Measurements from ENCODE around the gene KLF16. TPM values are rescaled to one million over a fixed set of nuclear protein-coding genes. Genes with fewer than 3 reads are reported as not detected.
"Not testable (repeated sequence)": the region's sequence is repeated elsewhere in the genome, so short reads cannot be mapped to it uniquely, and the experiment has no call there.

KLF16 gene
- total RNA-seq, 1 donor from 2014 or later = 13.2 TPM

DNA sequence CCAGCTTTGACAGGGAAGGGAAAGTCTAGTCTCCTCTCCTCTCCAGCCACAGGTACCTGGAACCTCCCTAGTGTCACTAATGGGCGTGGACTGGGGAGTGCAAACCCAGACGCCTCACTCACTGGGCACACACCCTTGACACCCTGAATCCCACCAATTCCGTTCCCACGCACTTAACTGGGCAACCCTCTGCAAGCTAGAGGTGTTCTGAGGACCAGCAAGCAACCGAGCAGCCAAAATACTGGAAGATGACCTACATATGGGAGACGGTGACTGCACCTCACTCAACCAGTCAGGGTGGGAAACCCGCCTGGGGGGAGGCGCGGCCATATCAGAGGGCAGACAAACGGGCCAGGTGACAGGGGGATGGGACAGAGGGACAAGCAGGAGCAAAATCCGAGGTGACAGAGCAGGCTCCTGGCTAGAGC is 20.9 kb upstream of the KLF16 start:
- H3K36me3 Mint-ChIP-seq (ENCODE audit: insufficient read depth) = no peaks in the 10 kb centered on the region
- no peaks in the 10 kb centered on the region for H3K27me3 Mint-ChIP-seq
- DNase-seq (ENCODE audit: low spot score, unreplicated experiment) = no peak
- peak overlapping the region; percentile 93 for H3K4me3 Mint-ChIP-seq (ENCODE audit: low read depth)
- no peaks in the 10 kb centered on the region for H3K9me3 Mint-ChIP-seq (ENCODE audit: low read depth)
- H3K27ac Mint-ChIP-seq = peak overlapping the region; percentile 88
- peaks cover 23% of the 10 kb centered on the region for H3K4me1 Mint-ChIP-seq (ENCODE audit: low read depth)
- TF ChIP-seq, protein P1, sequence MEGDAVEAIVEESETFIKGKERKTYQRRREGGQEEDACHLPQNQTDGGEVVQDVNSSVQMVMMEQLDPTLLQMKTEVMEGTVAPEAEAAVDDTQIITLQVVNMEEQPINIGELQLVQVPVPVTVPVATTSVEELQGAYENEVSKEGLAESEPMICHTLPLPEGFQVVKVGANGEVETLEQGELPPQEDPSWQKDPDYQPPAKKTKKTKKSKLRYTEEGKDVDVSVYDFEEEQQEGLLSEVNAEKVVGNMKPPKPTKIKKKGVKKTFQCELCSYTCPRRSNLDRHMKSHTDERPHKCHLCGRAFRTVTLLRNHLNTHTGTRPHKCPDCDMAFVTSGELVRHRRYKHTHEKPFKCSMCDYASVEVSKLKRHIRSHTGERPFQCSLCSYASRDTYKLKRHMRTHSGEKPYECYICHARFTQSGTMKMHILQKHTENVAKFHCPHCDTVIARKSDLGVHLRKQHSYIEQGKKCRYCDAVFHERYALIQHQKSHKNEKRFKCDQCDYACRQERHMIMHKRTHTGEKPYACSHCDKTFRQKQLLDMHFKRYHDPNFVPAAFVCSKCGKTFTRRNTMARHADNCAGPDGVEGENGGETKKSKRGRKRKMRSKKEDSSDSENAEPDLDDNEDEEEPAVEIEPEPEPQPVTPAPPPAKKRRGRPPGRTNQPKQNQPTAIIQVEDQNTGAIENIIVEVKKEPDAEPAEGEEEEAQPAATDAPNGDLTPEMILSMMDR (IDR thresholded peaks at IDR 0.05; ENCODE audit: unreplicated experiment) = no peak

DNA sequence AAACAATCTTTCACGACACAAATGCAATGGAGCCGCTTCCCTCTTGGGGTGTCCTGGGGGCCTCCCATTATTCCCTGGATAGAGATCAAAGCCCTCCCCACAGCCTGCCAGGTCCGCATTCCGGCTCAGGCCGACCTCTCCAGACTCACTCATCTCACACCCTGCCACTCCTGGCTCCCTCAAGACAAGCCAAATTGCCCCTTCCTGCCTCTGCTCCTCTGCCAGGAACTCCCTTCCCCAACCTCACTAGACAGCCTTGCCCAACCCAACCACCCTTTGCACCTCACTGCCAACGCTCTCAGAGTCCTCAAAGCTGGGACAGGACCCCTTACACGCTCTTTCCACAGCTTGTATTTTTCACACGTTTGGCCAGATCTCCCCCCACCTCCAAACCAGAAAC is 20.4 kb upstream of the KLF16 start:
- Mint-ChIP-seq H3K27me3 (no peaks in the 10 kb centered on the region), H3K4me3 (ENCODE audit: low read depth) (peak overlapping the region; percentile 93), H3K4me1 (ENCODE audit: low read depth) (peaks cover 23% of the 10 kb centered on the region), H3K27ac (peak overlapping the region; percentile 88), H3K36me3 (ENCODE audit: insufficient read depth) (no peaks in the 10 kb centered on the region), H3K9me3 (ENCODE audit: low read depth) (no peaks in the 10 kb centered on the region)
- DNase-seq (ENCODE audit: low spot score, unreplicated experiment) = no peak
- TF ChIP-seq, protein P1 (IDR thresholded peaks at IDR 0.05; ENCODE audit: unreplicated experiment) = no peak

DNA sequence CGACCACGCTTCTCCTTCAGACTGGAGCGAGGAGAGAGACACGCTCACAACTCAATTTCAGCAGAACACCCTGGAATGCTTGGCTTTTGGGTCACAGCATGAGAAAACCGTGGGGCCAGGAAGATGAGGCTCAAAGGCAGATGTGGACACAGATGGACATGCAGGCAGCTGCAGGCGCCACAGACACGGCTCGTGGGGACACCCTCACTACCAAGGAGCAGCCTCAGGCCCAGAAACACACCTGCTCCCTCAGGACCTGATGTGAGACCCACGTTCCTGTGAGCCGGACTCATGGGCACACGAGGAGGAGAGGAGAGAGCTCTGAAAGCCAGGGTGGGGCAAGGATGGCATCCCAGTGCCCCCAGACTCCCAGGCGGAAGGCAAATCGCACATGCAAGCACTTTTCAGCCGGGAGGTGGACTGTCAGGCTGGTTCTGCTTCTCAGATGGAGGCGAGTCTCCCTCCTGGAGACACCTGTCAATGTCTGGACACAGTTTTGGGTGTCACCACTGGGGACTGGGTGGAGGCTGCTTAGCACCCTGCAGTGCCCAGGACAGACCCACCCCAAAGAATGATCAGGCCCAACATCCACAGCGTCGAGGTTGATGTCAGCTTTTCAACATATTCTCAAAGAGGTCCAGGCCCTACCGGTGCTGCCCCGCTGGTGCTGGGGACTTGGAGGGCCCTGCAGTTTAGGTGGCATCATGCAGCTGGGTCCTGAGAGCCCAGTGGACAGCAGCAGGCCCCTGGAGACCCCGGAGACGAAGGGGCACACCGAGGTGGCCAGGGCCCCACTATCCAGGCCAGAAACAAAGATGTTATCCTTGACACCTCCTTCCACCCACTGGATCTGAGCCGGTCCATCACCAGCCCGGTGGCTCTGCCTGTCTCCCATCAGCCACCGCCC is 19.7 kb upstream of the KLF16 start:
- Mint-ChIP-seq H3K9me3 (ENCODE audit: low read depth) (no peaks in the 10 kb centered on the region), H3K27ac (peak overlapping the region; percentile 33), H3K36me3 (ENCODE audit: insufficient read depth) (no peaks in the 10 kb centered on the region), H3K4me1 (ENCODE audit: low read depth) (peaks cover 23% of the 10 kb centered on the region), H3K27me3 (no peaks in the 10 kb centered on the region), H3K4me3 (ENCODE audit: low read depth) (peak overlapping the region; percentile 93)
- DNase-seq (ENCODE audit: low spot score, unreplicated experiment) = no peak
- TF ChIP-seq, protein P1 (IDR thresholded peaks at IDR 0.05; ENCODE audit: unreplicated experiment) = no peak

DNA sequence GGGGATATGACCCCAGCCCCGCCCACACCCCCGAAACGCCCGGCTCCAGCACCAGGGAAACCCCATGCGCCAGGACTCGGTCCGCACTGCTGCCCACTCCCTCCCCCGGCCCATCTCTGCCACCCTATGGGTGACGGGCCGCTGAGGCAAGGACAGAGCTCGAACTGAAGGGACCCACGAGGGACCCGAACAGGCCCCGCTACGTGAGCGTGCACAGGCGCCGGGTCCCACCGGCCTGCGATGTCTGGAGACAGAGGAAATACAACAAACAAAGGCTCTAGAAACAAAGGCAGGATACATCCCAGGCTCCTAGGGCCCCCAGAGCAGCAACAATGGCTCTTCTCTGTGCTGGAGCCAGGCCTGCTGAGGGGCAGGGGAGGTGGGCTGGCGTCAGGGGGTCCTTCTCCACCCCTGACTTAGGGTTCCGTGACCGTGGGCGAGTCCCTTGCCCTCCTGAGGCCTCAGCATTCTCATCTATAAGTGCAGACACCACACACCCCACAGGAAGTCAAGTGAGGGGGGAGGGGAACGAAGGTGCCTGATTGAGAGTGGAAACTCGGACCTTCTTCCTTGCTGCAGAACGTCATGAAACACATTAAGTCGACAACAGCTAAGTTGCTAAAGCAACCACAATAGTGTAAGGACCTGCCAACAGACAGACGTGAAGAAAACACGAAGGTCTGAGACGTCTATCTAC is 18.9 kb upstream of the KLF16 start:
- H3K4me3 Mint-ChIP-seq (ENCODE audit: low read depth) = peak overlapping the region; percentile 93
- no peak for DNase-seq (ENCODE audit: low spot score, unreplicated experiment)
- no peaks in the 10 kb centered on the region for H3K27me3 Mint-ChIP-seq
- H3K27ac Mint-ChIP-seq = peak overlapping the region; percentile 33
- H3K9me3 Mint-ChIP-seq (ENCODE audit: low read depth) = no peaks in the 10 kb centered on the region
- H3K36me3 Mint-ChIP-seq (ENCODE audit: insufficient read depth) = no peaks in the 10 kb centered on the region
- H3K4me1 Mint-ChIP-seq (ENCODE audit: low read depth) = peaks cover 19% of the 10 kb centered on the region
- TF ChIP-seq, protein P1 (IDR thresholded peaks at IDR 0.05; ENCODE audit: unreplicated experiment) = no peak

DNA sequence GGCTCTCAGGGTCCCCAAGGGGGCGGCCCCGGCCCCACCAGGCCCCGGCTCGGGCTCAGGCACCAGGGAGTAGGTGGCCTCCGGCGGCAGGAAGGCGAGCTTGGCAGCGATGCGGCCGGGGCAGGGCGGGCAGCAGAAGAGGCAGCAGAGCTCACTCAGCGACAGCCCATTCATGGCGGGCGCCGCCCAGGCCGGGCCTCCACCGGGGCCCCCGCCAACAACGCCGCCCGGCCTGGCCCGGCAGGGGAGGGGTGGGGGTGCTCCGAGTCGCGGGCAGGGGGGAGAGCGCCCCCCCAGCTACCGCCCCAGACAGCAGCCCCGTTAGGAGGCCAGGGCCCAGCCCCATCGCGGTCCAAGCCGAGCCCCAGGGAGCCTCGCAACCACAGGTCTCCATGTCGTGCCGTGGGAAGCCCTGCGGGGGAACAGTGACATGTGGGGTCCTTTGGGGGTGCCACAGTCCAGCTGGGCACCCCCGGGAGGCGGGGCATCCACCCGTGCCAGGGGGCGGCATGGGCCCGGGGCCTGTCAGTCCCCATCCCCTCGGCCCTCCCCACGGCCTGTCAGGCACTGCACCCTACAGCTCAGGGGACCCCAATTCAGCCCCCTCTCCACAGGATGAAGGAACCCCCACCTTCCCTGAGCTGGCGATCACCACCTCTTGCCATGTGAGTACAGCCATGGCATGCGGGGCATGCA is 18.2 kb upstream of the KLF16 start:
- not testable (repeated sequence) for H3K36me3 Mint-ChIP-seq (ENCODE audit: insufficient read depth)

More for the DNA sequence above, 18.2 kb upstream of the KLF16 start:
- not testable (repeated sequence) for H3K27me3 Mint-ChIP-seq; H3K4me3 Mint-ChIP-seq (ENCODE audit: low read depth); H3K27ac Mint-ChIP-seq; DNase-seq (ENCODE audit: low spot score, unreplicated experiment); H3K9me3 Mint-ChIP-seq (ENCODE audit: low read depth)
- peaks cover 19% of the 10 kb centered on the region for H3K4me1 Mint-ChIP-seq (ENCODE audit: low read depth)

Data from progenitor cell of endocrine pancreas (in vitro differentiated cells).